Peyer's patch (tissue), 4 donors: ENCODE results near the gene SDC3. TPM values are rescaled to one million over a fixed set of nuclear protein-coding genes. Genes with fewer than 3 reads are reported as not detected.
"Not testable (repeated sequence)": the region's sequence is repeated elsewhere in the genome, so short reads cannot be mapped to it uniquely, and the experiment has no call there.

Experiments used
- DNase-seq, 3 donors: peaks; one replicate each; pipeline ENCODE4 v3.0.0-alpha.2; 2017 to 2019
- H3K27ac ChIP-seq, 4 donors: fragments of 200-600 bp; sonication (generic); one replicate each; pipeline ENCODE4 v1.5.1; 2016 to 2019
- H3K27me3 ChIP-seq, 2 donors: fragments of 200-600 bp; sonication (generic); one replicate each; pipeline ENCODE4 v1.5.1; 2019
- H3K36me3 ChIP-seq, 3 donors: fragments of 200-600 bp; sonication (generic); one replicate each; pipeline ENCODE4 v1.5.1; 2016 to 2019
- H3K4me1 ChIP-seq, 4 donors: fragments of 200-600 bp; sonication (generic); one replicate each; pipeline ENCODE4 v1.5.1; 2016 to 2019
- H3K4me3 ChIP-seq, 4 donors: fragments of 200-600 bp; sonication (generic); 1 replicate in 3 of 4; 2 replicates in 1 of 4; pipeline ENCODE4 v1.5.1; 2016 to 2019; ENCODE audit warnings: mild to moderate bottlenecking in 1 of 4
- H3K9me3 ChIP-seq, 4 donors: fragments of 200-600 bp; sonication (generic); one replicate each; pipeline ENCODE4 v1.5.1; 2016 to 2019; ENCODE audit warnings: mild to moderate bottlenecking in 1 of 4
- CTCF ChIP-seq, 6 experiments: fragments of 450-650 bp in 4 of 6; fragments of 200-600 bp in 2 of 6; sonication (generic) in 1 of 6; IDR thresholded peaks; one replicate each; pipeline ENCODE4 v1.5.1; 2017 to 2019; ENCODE audit warnings: antibody characterized with exemption in 6 of 6, mild to moderate bottlenecking in 3 of 6, moderate library complexity in 1 of 6
- POLR2A ChIP-seq, 2 donors: fragments of 450-650 bp; IDR thresholded peaks; one replicate each; pipeline ENCODE4 v1.5.1; 2017; ENCODE audit warnings: antibody characterized with exemption in 2 of 2, mild to moderate bottlenecking in 2 of 2, moderate library complexity in 2 of 2
- total RNA-seq, 4 donors: library from RNA; depleted of rRNA; stranded (reverse); fragments of >200 nt; gene quantifications; one replicate each; pipeline ENCODE4 v1.1.0, GENCODE V29; 2016

Gene SDC3
- total RNA-seq, 4 donors from 2014 or later, result 4.6 to 12.4 (median 8.9) TPM

- no peaks in the 10 kb centered on the region for H3K9me3 ChIP-seq
These were observed 38.5 kb downstream of the SDC3 start for GRCh38 chr1:30870035-30870434.

GRCh38 chr1:30868833-30869435 lies 39.6 kb downstream of the SDC3 start:
- no peaks in the 10 kb centered on the region for H3K4me1 ChIP-seq
- H3K9me3 ChIP-seq, result no peaks in the 10 kb centered on the region
- TF ChIP-seq POLR2A (IDR thresholded peaks at IDR 0.05) (no peak), CTCF (IDR thresholded peaks at IDR 0.05) (no peak)
- no peaks in the 10 kb centered on the region for H3K27me3 ChIP-seq
- H3K36me3 ChIP-seq, result peaks cover 0 to 20% (median 0%) of the 10 kb centered on the region in 3 donors
- no peak for DNase-seq
- H3K27ac ChIP-seq, result no peak overlapping the region
- no peak overlapping the region for H3K4me3 ChIP-seq

More at GRCh38 chr1:30870035-30870434, 38.5 kb downstream of the SDC3 start:
- no peak for DNase-seq
- no peak overlapping the region for H3K27ac ChIP-seq
- no peaks in the 10 kb centered on the region for H3K27me3 ChIP-seq
- no peak overlapping the region for H3K4me3 ChIP-seq
- TF ChIP-seq CTCF (IDR thresholded peaks at IDR 0.05) (no peak), POLR2A (IDR thresholded peaks at IDR 0.05) (no peak)
- H3K36me3 ChIP-seq, result peaks cover 0 to 21% (median 0%) of the 10 kb centered on the region in 3 donors
- H3K4me1 ChIP-seq, result no peaks in the 10 kb centered on the region

GRCh38 chr1:30868057-30868456 lies 40.5 kb downstream of the SDC3 start:
- not testable (repeated sequence) for H3K27me3 ChIP-seq
- H3K36me3 ChIP-seq, result peaks cover 0 to 11% (median 0%) of the 10 kb centered on the region in 3 donors

GRCh38 chr1:30867537-30867936 lies 41.0 kb downstream of the SDC3 start:
- no peak for DNase-seq
- Histone ChIP-seq H3K4me1 (no peaks in the 10 kb centered on the region), H3K36me3 (peaks cover 0 to 6% (median 0%) of the 10 kb centered on the region in 3 donors), H3K4me3 (no peak overlapping the region), H3K27ac (no peak overlapping the region), H3K27me3 (no peaks in the 10 kb centered on the region), H3K9me3 (no peaks in the 10 kb centered on the region)
- TF ChIP-seq CTCF (IDR thresholded peaks at IDR 0.05) (no peak), POLR2A (IDR thresholded peaks at IDR 0.05) (no peak)

More at GRCh38 chr1:30868057-30868456, 40.5 kb downstream of the SDC3 start:
- H3K4me1 ChIP-seq, H3K4me3 ChIP-seq, DNase-seq, H3K27ac ChIP-seq, H3K9me3 ChIP-seq: not testable (repeated sequence)

- H3K9me3 ChIP-seq, result no peaks in the 10 kb centered on the region
These were observed 42.0 kb downstream of the SDC3 start for GRCh38 chr1:30866594-30866993.

More at GRCh38 chr1:30866594-30866993, 42.0 kb downstream of the SDC3 start:
- H3K27me3 ChIP-seq, result no peaks in the 10 kb centered on the region
- H3K27ac ChIP-seq, result no peak overlapping the region
- no peak for DNase-seq
- TF ChIP-seq CTCF (IDR thresholded peaks at IDR 0.05) (no peak), POLR2A (IDR thresholded peaks at IDR 0.05) (no peak)
- no peaks in the 10 kb centered on the region for H3K4me1 ChIP-seq
- H3K4me3 ChIP-seq, result no peak overlapping the region
- H3K36me3 ChIP-seq, result no peaks in the 10 kb centered on the region
